NCI-H2029 (cell line): ENCODE data around the gene SLC2A6.

Experiments
- DNase-seq: peaks from one replicate; lab custom pipeline; 2025; lab: John Stamatoyannopoulos, UW

SLC2A6 gene

DNA sequence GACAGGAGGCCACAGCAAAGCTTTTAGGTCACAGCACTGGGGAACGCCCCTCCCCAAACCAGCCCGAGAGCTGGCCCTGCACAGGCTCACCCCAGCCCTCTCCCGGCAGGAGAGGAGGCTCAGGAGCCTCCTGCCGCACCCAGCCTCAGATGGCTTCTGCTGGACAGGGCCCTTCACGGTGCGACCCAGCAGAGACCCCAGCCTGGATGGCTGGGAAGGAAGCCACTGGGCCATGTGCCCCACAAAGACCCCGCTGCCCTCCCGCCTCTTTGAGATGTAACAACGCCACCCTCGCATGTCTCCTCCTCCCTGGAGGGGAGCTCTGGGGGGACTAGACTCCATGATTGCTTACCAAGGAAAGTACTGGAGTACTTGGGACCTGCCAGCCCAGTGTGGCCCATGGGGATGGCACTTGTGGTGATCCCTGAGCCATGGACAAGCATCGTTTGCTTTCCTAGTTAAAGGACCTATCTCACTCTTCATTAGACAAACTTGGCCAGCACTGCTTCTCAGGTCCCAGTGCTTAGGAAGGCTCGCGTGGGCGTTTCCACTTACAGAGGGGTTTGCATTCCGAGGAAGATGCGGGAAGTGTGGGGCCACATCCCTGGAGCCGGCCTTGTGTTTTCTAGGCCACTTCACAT, 36.8 kb upstream of the SLC2A6 start:
- DNase-seq, result no peak

DNA sequence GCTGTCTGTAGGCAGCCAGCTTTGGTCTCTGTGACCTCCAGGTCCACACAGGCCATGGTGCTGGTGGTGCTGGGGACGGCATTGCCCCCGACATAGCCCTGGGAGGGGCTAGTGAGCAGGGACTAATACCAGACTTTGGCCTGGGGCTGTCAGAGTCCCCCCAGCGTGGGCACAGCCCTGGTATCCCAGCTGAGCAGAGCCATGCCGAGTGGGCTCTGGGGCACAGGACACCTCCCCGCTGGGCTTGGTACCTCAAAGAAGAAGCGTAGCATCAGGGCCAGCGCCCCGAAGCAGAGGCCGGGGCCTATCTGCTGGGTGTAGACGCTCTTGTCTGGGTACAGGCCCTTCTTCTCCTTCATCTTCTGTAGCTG, 36.3 kb upstream of the SLC2A6 start:
- no peak for DNase-seq

DNA sequence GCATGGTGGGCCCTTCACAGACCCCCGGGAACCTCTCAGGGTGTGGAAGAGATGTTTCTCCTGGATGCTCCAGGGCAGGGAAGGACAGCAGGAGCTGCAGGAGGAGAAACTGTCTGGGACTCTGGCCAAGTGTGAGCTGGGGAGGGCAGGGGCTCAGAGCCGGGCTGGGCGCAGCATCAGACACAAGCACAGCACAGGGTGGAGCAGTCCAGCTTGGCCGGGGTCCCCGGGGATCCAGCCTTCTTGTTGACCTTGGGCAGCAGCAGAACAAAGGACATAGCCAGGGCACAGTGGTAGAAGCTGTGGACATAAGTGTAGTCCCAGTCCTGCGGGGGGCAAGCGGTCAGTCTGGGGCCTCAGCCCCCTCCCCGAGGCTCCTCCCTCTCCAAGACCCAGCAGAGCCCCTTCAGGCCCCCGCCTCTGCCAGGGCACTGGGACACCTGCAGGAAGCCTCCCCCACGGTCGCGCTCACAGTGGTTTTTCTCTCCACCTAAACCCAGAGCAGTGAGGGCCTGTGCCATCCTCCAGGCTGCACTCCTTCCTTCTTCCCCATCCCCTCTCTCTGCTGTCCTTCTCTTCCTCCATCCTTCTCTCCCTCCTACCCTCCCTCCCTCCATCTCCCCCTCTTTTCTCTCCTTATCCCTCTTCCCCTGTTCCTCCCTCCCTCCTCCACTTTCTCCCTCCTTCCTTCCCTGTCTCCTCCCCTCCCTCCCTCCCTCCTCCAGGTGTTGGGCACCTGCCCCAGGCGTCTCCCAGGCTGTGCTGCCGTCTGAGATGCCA, 35.8 kb upstream of the SLC2A6 start:
- peak; percentile 83 for DNase-seq

DNA sequence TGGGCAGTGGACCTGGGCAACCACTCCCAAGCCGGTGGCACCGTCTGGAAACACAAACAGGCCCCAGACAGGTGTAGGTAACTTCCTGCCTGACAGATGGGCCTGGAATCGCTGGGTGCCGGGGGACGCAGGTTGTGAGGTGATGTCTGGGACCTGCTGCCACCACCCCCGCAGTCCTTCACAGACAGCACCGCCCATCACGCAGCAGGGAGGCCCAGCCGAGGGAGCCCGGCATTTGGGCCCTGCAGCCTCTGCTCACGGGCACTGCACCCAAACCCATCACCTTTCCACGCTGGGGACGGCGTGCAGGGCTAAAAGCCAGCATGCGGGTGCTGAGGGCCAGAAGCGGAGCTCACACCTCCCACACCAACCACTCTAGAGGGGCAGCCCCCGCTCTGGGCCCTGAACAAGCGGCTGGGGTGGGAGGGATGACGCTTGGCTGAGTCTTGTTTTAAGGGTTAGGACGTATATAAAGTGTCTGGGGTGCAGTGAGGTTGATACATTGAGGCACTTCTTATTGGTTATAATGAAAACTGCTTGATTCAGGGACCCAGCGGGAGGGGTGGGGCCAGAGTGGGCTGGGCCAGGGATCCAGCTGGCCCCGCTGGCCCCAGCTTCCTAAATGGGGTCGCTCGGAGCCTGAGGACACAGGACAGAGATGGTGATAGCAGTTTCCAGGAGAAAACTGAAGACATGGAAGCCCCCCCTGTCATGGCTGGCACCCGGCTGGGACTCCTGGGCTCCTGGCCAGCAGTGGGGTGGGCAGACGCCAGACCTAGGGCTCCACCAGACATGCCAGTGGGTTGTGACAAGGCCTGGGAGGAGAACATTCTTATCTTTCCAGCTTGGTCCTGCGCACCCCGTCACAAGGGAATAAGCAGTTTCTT, 34.6 kb upstream of the SLC2A6 start:
- DNase-seq, result peak; percentile 64

DNA sequence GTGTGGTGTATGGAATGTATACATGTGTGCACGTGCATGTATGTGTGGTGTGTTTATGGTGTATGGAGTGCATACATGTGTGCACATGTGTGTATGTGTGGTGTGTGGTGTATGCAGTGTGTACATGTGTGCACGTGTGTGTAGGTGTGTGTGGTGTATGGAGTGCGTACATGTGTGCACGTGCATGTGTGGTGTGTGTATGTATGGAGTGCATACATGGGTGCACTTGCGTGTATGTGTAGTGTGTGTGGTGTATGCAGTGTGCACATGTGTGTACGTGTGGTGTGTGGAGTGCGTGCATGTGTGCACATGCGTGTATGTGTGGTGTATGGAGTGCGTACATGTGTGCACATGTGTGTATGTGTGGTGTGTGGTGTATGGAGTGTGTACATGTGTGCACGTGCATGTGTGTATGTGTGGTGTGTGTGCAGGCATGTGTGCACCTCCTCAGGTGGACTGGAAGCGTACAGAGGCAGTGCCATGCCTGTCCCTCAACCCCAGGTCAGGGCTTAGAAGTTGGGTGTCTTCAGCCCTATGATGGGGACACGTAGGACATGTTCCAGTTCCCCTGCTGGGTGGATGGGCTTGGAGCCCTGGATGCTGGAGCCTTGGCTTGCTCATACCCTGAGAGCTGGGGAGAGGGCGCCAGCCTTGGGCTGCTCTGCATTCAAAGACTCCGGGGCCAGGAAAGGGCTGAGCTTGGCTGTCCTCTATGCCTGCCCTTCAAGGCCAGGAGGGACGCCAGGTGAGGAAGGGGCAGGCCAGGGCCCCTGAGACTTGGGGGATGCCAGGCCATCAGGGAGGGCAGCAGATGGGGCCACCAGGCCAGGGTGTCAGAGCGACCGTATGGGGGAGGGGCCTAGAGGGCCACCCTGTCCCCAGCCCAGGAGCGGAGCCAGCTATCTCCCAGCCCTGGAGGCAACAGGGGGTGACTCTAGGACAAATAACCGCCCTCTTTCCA, 33.6 kb upstream of the SLC2A6 start:
- no peak for DNase-seq

DNA sequence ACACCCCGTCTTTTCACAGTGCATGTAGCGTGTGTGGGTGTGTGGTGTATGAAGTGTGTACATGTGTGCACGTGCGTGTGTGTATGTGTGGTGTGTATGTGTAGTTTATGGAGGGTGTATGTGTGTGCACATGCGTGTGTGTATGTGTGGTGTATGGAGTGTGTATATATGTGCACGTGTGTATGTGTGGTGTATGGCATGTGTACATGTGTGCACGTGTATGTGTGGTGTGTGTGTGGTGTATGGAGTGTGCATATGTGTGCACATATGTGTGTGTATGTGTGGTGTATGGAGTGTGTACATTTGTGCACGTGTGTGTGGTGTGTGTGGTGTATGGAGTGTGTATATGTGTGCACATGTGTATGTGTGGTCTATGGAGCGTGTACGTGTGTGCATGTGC, 32.7 kb upstream of the SLC2A6 start:
- no peak for DNase-seq

DNA sequence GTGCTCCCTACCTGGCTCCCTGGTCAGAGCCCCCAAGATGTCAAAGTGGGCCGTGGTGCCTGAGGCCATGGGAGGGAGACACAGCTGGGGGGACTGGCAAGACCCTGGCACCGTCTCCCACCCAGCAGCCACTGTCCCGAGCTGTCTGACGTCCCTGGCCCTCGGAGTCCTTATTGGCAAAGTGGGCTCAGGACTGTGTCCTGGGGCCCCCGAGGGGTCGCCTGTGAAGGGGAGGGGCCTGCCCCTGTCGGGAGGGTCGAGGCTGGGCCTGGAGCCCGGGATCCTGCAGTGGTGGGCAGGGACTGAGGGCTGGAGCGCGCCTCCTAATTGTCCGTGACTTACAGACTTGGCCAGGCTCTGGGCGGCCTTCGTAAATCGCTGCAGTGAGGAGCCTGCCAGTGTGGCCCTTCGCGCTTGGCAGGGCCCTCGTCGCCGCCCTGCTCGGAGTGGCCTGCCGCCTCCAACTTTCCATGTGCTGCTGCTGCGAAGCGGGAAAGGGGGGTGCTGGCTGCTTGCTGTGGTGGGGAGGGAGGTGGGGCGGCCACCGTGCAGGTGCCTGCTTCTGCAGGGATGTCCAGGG, 32.1 kb upstream of the SLC2A6 start:
- no peak for DNase-seq

DNA sequence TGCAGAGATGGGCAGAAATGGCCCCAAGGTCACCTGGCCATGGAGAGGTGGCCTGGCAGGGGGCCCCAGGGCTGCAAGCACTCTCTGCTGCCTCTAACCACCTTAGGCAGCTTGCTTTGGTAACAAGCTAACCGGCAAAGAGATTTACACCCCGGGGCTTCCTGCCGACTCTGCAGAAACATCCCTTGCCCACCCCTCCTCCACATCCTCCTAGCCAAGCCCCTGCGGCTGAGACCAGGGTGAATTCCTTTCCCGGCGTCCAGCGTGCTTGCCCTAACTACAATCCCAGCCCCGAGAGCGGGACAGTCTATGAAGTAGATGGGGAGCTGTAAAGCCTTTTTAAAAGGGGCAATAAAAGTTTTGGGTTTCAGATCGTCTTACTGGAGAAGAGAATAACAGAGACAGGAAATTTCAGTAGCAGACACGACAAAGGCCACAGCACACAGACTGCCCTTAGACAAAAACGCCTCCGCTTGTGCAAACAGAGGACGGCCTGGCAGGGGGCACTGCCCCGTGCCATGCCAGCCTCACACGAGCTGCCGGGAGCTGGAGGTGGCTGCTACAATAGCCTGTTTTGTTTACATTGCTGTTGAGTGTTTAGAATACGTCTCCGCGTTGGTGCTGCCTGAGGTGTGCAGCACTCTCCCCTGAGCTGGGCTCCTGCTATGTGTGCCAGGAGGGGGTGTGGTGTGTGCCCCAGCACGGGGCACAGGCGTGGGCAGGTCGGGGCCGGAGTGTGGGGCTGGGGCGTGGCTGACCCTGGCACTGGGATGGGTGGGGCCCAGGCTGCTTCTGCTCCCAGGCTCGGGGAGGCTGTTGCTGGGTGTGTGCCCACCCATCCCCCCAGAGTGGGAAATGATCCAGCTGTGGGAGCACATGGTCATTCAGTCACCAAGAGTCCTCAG, 30.5 kb upstream of the SLC2A6 start:
- peak; percentile 98 for DNase-seq

DNA sequence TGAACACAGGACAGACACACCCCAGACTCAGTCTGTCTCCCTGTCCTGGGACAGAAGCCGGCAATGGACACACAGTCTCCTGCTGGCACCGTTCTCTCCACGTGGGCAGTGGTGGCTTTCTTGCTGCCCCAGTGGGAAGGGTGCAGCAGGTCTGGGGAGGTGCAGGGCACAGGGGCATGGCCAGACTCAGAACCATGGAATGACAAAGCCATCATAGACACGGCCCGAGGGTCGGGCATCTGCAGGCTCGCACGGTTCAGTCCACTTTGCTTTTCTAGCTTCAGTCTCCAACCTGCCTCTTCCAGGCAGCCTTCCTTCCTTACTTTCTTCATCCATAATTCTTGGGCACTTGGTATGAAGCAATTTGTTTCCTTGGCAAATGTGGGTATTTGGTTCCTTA, 29.1 kb upstream of the SLC2A6 start:
- DNase-seq, result no peak

DNA sequence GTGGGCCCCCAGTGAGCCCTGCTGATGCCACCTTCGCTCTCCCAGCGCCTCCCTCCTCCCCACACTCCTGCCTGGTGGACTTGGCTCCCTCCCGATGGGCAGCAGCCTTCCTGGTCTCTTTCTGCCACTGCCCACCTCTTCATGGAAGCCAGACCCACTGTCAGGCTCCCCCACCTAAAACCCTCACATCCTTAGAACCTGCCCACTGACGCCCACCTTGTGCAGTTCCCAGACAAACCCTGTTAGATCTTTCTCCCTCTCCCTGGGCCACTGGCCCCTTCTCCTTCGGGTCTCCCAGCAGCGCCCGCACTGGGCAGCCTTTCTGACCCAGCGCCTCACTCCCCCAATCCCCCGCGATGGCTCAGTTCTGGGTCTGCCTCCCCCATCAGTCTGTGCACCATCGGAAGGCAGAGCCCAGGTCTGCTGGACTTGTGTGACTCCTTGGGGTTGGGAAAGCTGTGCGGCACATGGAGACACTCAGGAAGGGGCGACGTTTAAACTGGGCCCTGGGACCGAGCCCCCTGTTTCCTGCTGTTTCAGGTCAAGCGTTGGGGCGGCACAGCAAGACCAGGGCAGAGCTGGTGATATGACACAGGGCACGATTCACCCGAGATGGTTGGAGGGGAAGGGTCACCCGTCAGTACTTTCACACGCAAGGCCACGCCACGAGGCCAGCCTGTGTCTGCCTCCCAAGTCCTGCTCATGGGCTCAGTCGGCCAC, 28.5 kb upstream of the SLC2A6 start:
- DNase-seq, result no peak

DNA sequence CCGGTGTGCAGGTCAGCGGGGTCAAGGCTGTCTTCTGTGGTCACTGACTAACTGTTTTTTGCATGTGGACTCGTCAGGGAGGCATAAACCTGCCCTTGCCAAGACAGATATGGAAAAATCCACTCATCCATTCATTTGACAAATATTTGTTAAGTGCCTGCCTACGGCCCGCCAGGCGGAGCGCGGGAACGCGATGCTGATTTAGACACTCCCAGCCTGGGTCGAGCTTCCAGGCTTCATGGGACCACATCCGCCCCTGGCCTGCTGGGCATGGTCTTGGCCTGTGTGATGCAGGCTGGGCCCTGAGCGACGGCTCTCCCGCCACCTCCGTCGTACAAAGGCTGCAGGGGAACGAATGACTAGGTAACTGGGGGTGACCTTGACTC, 27.7 kb upstream of the SLC2A6 start:
- DNase-seq, result peak; percentile 65

DNA sequence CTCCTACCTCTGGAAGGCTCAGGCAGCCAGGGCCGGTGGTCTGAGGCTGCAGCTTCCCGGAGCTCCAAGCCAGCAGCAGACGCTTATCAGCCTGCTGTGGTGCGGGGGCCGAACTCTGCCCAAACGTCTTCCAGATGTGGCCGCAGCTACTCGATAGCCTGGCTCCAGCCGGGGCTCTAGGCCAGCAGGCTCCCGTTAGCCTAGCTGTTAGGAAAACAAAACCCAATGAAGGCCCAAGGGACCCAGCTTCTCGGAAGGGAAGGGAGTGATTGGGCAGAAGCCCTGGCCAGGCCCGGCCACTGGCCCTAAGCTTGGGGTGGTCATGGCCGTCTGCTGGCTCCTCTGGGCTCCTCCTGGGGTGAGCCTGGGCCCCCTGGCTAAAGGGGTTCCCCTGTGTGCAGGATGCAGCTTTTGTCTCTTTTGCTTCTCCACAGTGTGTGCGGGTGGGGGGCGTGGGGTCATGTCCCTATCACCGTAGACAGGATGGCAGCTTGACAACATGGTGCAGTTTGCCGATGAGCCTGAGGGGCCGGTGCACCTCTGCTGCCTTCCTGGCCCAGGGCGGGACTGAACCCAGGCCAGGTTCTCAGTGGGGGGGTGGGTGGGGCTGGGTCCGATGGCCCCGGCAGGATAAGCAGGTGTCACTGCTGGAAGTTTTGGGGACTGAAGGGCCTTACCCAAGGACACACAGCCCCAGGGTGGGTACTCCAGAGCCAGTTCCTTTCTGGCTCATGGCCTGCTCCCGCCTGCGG, 27.2 kb upstream of the SLC2A6 start:
- no peak for DNase-seq

DNA sequence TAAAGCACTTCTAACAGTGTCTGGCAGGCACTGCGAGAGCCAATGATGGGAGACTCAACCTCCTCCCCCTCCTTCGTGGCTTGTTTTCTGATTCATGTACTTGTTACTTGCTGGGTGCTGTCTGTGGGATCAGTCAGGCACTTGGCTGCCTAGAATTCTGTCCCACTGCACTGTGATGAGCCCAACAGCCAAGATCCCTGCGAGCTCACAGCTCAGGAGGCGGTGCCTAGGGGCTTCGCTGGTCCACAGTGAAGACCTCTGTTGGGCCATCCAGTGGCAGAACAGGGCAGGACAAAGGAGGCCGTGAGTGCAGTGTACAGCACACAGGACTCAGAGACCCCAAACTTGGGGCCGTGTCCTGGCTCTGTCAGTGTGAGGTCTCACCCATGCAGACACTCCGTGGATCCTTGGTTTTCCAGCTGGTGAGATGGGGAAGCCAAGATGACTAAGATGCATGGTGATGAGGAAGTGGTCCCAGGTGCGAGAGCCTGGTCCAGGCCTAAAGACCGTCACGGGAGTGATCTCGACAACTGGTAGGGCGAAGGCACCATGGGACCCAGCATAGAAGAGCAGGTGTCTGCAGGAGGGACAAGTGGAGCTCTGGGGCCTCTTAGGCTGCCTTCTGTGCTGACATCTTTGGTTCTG, 26.4 kb upstream of the SLC2A6 start:
- DNase-seq, result no peak

DNA sequence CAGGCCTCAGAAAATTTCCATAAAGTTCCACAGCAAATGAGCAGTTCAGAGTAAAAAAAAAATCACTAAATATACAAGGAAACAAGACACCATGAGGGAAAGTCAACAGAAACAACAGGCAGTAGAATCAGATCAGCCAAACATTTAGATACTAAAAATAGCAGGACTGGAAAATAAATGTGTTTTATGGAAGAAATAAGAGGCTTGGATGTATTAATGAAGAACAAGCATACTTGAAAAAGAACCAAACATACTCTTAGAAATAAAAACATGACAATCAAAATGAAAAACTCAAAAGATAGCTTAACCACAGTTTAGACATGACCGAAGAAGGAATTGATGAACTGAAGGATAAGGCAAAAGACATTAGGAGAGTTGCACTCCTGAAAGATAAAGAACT, 23.2 kb upstream of the SLC2A6 start:
- no peak for DNase-seq

DNA sequence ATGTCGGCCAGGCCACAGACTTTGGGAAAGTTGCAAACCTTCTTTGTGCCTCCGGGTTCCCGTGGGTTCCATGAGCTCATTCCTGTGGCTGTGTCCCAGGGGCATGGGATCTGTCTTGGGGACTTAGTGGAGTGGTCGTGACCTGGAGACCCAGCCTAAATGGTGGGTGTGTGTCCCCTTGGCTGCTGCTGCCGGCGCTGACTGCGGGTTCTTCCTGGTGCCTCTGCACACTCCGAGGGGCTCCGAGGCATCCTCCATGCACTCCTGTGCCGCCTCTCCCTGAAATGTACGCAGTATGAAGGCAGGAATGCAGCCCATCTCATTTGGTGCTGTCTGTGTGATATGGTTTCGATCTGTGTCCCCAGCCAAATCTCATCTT, 21.0 kb upstream of the SLC2A6 start:
- DNase-seq, result no peak

DNA sequence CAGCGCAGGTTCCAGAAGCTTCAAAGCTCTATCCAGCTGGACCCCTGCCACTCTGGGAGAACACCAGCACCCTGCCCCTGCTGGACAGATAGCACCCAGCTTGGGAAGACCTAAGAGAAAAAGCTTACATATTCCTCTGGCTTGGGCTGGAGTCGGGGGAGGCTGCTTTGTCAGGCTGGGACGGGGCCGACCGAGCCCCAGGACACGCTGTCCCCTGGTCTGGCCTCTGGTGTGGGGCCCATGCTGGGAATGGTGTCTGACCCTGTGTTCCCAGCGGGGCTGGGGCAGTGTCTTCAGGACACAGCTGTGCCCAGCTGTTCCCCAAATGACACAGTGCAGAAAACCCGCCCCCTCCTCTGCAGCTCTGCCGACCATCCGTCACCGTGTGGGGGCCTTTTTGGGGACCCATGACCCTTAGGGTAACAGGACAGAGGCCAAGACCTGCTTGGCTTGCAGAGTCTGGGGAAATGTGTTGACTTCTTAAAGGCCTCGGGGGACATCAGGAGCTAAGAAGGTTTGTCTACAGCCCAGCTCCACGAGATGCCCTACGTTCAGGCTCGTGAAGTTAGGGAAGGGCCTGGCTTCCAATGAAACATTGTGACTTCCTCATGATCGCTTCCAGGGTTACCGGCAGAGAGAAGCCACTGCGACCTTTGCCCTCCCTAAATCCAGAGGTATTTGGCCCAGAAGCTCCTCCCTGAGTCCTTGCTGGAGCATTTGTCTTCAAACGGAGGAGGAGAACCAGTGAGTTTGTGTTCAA, 20.4 kb upstream of the SLC2A6 start:
- no peak for DNase-seq
